ENCODE results near the gene PSD. TPM values are rescaled to one million over a fixed set of nuclear protein-coding genes. Genes with fewer than 3 reads are reported as not detected.

Gene PSD
- total and polyA plus RNA-seq, 9 of the 15 experiments (the other 6 are each of a cell fraction or from before 2014, with no cell fraction given): 0.11 to 1.7 (median 0.54) TPM; not detected in 2

GRCh38 chr10:102399217-102400021, 19.2 kb downstream of the PSD start (continued):
- TF ChIP-seq, protein P1, sequence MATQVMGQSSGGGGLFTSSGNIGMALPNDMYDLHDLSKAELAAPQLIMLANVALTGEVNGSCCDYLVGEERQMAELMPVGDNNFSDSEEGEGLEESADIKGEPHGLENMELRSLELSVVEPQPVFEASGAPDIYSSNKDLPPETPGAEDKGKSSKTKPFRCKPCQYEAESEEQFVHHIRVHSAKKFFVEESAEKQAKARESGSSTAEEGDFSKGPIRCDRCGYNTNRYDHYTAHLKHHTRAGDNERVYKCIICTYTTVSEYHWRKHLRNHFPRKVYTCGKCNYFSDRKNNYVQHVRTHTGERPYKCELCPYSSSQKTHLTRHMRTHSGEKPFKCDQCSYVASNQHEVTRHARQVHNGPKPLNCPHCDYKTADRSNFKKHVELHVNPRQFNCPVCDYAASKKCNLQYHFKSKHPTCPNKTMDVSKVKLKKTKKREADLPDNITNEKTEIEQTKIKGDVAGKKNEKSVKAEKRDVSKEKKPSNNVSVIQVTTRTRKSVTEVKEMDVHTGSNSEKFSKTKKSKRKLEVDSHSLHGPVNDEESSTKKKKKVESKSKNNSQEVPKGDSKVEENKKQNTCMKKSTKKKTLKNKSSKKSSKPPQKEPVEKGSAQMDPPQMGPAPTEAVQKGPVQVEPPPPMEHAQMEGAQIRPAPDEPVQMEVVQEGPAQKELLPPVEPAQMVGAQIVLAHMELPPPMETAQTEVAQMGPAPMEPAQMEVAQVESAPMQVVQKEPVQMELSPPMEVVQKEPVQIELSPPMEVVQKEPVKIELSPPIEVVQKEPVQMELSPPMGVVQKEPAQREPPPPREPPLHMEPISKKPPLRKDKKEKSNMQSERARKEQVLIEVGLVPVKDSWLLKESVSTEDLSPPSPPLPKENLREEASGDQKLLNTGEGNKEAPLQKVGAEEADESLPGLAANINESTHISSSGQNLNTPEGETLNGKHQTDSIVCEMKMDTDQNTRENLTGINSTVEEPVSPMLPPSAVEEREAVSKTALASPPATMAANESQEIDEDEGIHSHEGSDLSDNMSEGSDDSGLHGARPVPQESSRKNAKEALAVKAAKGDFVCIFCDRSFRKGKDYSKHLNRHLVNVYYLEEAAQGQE (IDR thresholded peaks at IDR 0.05; ENCODE audit: borderline replicate concordance): peak; percentile 82
- TF ChIP-seq, protein P1 (CRISPR knock-in tag; IDR thresholded peaks at IDR 0.05; ENCODE audit: low read depth): 0 out of 2 replicates have a peak, but pooled peaks have one; percentile 31
- peak; percentile 91 for TF ChIP-seq CXXC5 (CRISPR knock-in tag; IDR thresholded peaks at IDR 0.05)
- no peak for TF ChIP-seq POLR2AphosphoS5 (IDR thresholded peaks at IDR 0.05; ENCODE audit: control insufficient read depth, insufficient read depth, low read depth, low read length)
- TF ChIP-seq E4F1 (CRISPR knock-in tag; IDR thresholded peaks at IDR 0.05; ENCODE audit: borderline replicate concordance): no peak
- no peak for TF ChIP-seq IRF2 (CRISPR knock-in tag; IDR thresholded peaks at IDR 0.05)
- TF ChIP-seq CCNT2 (IDR thresholded peaks at IDR 0.05; ENCODE audit: borderline replicate concordance, extremely low read depth, insufficient read length, low read depth, low read length): peak; percentile 73
- TF ChIP-seq, protein P2, sequence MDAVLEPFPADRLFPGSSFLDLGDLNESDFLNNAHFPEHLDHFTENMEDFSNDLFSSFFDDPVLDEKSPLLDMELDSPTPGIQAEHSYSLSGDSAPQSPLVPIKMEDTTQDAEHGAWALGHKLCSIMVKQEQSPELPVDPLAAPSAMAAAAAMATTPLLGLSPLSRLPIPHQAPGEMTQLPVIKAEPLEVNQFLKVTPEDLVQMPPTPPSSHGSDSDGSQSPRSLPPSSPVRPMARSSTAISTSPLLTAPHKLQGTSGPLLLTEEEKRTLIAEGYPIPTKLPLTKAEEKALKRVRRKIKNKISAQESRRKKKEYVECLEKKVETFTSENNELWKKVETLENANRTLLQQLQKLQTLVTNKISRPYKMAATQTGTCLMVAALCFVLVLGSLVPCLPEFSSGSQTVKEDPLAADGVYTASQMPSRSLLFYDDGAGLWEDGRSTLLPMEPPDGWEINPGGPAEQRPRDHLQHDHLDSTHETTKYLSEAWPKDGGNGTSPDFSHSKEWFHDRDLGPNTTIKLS (IDR thresholded peaks at IDR 0.05; ENCODE audit: borderline replicate concordance, low read depth): peak; percentile 96
- no peak for TF ChIP-seq EZH2 (IDR thresholded peaks at IDR 0.05; ENCODE audit: borderline replicate concordance, low read depth, low read length)
- TF ChIP-seq, protein P3, sequence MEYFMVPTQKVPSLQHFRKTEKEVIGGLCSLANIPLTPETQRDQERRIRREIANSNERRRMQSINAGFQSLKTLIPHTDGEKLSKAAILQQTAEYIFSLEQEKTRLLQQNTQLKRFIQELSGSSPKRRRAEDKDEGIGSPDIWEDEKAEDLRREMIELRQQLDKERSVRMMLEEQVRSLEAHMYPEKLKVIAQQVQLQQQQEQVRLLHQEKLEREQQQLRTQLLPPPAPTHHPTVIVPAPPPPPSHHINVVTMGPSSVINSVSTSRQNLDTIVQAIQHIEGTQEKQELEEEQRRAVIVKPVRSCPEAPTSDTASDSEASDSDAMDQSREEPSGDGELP (CRISPR knock-in tag; IDR thresholded peaks at IDR 0.05; ENCODE audit: borderline replicate concordance): peak; percentile 91
- no peak for TF ChIP-seq ZNF121 (CRISPR knock-in tag; conservative IDR thresholded peaks at IDR 0.05)
- no peak for TF ChIP-seq KDM4B (IDR thresholded peaks at IDR 0.05; ENCODE audit: borderline replicate concordance in 2 of 2, low read depth in 1 of 2)
- peak; percentile 79 for TF ChIP-seq L3MBTL2 (IDR thresholded peaks at IDR 0.05)
